CD4-positive, alpha-beta T cell treated with Interleukin-17A for 4 hours (primary cell): ENCODE data around the gene ALPK1.
"Not testable (repeated sequence)": the region's sequence is repeated elsewhere in the genome, so short reads cannot be mapped to it uniquely, and the experiment has no call there.

Experiments used
- DNase-seq: peaks from one replicate; pipeline ENCODE4 v3.0.0-alpha.2; 2020; ENCODE audit warnings: mixed read lengths

The ALPK1 gene

DNA sequence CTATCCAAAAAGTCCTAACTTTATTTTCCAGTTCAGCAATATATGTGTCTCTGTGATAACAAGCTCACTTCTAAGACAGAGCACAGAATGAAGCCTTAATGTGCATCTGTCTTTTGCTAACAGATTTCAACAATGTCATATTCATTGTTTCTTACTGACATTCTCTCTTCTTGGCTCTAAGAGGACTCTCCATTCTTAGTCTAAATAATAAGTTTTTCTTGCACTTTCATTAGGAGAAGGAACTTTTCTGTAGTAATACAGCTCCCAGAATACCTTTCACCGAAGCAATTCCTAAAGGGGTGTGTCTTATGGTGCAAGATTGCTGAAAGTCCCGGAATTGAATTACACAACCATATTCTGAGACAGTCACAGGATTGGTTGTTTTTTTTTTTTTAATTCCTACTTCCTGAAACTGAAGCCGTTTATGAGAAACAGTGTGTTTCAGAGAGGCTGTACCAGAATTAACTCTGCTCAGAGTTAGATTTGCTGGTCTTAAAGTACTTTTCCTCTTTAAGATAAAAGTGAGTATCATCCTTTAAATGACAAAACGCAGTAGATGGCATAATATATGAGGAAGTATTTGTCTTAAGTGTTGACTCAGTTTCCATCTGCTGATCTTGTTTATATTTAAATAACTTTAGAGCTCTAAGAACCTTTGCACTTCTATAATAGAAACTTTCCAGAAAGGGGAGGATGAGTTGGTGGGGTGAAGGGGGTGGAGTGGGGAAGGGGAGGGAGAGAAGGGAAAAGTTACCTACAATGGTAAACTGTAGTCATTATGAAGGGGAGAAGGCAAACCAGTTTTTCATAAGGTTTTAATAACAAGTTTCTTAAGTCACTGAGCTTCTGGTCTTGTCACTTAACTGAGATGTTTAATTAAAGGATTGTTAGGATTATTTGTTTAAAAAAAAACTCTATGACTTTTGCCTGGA, at the start of gene ALPK1:
ALPK1 (plus strand) TSS at position 421 of the 932 bp plus-strand sequence.
- DNase-seq = no peak

DNA sequence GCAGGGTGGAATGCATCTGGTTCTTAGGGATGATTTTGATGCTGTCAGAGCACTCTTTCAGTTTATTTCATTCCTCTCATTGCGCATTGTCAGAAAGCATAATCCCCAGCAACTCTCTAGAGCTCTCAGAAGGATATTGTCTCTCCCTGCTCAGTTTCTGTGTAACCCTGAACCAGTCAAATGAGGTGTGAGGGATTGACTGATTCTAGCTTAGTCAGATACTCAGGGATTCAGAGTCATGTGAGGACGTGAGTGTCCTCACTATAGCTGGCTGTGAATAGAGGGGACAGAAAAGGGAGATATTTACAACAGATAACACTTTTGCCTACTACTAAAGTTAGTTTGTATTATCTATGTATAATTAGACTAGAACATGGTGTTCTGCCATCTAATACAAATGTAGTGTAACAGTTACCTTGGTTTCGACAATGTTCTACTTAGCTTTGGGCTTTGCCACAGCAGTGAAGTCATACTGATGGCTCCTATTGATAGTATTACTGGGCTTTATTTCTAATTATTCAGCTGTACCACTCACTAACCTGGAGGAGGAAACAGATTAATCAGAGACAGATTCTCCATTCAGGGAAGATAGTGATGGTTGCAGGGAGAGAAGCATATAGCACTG, 46.0 kb upstream of the ALPK1 start:
- DNase-seq = no peak

DNA sequence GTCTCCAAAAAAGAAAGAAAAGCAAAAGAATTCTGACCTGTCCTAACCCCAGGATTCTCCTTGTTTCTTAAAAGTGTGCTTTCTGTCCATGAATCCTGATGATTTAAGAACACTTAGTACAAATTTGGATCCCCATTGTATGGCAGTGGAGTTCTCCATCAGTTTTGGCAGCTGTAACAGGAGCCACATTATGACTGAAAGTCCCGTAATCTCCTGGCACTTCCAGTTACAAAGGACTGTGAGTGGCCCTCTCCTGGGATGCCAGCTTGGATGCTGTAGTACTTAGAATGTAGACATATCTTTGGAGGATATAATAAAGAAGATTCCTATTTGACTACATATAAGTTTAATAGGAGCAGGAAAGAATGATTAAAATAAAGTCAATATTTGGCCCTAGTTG, 44.9 kb upstream of the ALPK1 start:
- no peak for DNase-seq

DNA sequence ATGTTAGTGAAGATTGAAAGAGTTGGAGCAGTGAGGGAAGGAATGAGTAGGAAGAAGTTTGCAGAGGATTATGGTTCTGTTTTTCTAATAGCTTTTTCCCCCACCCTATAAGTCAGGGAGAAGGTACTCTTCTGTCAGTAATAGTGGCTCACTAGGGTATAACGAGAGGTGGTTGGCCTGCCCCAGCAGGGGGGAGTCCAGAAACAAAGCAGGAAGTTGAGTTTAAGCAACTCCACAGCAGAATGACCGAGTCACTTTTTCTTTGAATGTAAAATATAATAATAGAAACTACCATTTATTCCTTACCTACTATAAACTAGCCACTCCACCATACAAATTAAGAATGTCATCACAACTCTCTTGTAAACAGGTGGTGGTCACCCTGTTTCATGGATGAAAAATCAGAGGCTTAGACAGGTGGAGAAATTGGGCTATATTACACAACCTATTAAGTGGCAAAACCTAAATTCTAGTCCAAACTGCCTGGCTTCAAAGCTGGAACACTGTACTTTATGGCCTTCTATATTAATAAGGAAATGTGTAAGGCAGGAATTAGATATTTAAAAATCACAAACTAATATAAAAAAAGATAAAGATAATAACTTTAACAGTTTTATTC, 43.7 kb upstream of the ALPK1 start:
- no peak for DNase-seq

DNA sequence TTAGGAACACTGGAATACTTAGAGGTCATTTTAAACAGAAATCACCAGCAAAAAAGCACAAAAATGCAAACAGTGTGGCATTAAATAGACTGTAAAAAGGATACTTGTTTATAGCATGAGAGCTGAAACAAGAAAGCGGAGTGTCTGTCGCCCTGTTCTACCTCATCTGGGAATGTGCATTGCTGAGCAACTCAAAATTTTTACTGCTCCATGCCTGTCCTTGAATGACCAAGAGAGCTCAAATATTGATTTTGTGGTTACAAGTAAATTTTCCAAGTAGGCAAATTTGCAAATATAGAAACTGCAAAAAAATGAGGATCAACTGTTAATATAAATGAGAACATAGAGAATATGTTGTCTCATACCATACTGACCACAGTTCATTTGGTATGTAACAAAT, 40.1 kb upstream of the ALPK1 start:
- no peak for DNase-seq

DNA sequence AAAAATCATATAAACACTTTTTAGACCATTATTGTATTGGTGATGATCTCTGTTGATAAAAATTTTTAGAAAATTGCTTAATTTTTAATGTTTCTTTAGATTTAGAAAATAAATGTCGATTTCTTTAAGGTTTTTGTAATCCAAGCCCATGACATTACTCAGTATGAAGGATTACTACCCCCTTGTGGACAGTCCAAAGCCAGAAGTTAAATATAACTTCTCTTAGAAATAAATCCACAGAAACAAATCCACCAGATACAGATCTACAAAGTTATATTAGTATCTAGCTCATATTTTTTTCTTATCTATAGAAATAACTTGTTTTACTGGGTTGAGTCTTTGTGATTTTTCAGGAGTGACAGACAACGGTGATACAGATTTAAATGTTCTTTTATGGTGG, 30.3 kb upstream of the ALPK1 start:
- no peak for DNase-seq

DNA sequence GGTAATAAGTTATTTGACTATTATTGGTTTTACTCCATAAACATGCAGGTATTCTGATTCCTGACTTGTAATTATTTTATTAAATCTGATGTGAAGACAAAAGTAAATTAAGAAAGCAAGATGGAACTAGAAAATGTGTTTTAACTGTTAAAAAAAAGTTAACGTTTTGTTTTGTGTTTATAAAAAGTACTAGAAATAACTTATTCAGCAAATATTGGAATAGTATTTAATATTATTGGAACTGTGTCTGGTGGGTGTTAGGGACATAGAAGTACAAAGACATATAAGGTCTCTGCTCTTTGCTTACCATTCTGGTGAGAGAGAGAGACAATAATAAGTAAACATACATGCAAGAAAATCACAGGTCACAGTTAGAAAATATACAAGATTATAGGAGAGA, 27.1 kb upstream of the ALPK1 start:
- DNase-seq = no peak

DNA sequence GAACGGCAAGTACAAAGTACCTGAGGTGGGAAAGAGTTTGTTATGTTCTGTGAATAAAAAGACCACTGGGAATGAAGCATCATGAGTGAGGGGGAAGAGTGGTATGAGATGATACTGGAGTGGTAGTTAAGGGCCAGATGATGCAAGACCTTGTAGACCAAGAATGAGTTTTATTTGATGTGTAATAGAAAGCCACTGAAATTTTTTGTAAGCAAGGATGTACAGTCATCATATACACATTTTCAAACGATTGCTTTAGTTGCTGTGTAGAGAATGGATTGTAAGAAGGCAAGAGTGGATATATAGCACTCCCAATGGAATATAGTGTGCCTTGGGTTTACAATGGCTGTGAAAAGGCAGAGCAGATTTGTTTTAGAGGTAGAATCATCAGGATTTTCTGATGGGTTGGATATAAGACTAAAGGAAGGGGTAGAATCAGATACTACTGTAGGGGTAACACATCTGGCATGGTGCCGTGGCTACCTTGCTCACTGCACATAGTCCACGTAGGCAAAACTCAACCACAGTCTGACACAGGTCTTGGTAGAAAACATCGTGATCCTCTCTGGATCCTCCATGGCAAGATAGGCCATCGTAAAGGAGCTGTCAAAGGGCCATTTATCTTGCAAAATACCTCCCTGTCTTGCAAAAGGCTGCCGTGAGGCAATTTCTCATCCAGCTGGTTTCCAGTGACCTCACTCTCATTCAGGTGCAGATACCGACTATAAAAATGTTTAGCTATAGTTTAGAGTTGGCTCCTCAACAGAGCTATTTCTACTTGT, 26.3 kb upstream of the ALPK1 start:
- no peak for DNase-seq

DNA sequence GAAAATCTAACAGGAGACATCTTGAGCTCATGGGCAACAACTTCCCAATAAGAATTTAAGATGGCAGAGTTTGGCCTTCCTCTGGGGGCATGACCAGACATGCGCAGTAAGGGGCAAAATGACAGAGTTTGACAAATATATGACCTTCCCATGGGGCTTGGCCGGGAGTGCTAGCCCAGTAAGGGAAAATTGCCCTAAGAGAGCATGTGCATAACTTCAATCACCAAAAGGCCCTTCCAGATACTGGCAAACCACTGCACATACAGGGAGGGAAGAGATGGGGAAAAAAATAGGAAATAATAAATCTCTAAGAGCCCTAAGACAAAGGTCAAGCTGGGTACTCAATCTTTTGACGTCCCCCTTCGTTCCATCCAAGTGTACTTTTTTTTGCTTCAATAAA, 24.9 kb upstream of the ALPK1 start:
- no peak for DNase-seq

DNA sequence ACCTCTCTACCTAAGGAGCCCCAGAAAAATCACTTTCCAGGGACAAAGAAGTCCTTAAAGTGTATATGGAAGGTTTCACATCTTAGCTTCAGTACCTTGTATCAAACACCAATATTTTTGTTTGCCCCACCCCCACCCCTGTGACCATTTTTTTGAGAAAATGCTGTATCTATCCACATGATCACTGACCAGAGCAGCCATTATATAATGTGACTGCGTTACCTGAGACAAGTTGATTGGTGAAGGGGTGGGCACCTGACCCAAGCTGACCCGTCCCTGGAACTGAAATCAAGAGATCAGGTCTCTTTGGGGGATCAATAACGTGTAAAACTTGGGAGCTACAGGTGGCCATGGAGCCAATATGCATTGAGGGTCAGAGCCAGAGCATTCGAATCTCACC, 22.2 kb upstream of the ALPK1 start:
- no peak for DNase-seq

DNA sequence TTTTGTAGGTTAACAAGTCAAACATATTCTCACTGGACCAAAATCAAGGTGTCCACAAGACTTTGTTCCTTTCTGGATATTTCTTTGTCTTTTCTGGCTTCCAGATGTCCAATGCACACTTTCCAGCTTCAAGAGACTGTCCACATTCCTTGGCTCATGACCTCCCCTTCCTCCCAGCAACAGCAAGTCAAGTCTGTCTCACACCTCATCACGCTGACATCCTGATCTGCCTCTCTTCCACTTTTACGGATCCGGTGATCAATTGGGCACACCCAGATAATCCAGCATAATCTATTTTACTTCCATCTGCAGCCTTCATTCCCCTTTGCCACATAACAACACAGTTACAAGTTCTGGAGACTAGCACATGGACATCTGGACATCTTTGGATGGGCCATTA, 21.1 kb upstream of the ALPK1 start:
- no peak for DNase-seq

DNA sequence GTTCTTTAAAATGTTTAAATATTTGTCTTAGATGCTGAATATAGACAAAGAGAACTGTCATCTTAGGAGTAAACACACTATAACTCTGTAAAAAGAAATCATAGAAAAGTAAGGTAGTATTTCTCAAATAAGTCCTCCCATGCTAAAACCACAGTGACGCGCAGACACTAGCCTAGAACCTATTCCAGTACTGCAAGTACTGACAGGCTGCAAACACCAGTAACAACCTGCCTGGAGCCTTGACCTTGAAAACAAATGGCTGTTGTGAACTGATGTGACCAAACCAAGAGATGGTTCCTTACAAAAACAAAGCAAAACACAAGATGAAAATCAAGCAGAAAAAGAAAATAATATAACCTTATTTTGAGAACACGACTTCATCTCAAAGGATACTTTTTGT, 19.9 kb upstream of the ALPK1 start:
- no peak for DNase-seq

DNA sequence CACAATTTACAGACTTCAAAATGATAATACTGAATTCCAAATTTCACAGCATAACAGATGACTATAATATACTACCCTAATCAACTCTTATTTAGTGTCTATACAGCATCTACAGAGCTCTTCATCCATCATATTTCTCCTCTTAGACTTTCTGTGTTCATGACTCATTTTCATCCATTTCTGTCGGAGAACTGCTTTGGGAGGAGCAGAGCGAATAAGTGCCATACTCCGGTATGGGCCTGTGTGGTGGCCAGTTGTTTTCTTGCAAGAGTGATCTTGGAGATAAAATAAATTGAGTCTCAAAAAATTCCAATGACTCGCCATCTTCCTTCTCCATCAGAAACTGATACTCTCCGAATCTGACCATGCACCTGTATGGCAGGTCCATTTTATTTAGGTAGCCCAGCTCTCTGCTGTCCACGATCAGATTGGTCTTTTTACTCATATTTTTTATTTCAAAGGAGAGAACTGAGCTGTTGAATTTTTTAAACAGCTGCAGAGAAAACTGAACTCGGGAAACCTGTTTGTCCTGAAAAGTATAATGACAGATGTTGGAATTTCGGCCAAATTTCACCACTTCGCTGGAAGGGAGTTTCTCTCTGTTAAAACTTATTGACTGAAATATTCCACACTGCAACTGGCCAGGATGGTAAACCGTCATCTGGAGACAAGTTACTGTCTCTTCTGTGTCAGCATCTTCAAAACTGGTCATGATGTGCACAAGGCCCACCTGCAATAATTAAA, 19.3 kb upstream of the ALPK1 start:
- no peak for DNase-seq

DNA sequence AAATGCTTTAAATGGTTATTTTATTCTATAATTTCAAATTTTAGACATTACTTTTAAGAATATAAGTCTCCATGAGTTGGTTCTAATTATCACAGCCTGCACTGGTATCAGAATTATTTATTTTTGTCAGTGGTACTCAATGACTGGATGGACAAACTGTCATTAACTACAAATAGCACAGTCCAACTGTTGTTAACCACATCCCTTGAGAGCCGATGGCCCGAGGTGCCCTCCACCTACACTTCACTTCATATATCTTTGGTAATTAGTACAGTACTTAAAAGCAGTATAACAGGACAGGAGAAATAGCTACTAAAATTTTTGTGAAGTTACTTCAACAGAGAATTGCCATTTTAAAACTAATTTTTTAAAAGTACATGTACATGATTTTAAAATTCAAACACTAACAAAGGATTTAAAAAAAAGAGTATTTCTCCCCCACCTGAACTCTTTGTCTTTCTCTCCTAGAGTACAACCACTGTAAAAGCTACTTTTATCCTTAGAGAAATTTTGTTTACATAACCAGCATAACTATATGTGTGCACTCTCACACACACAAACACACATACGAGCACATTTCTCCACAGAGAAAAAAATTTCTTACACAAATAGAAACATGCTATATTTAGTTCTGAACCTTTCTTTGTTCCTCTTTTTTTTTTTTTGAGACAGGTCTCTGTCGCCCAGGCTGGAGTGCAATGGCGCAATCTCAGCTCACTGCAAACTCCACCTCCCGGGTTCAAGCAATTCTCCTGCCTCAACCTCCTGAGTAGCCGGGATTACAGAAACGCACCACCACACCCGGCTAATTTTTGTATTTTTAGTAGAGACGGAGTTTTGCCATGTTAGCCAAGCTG, 17.9 kb upstream of the ALPK1 start:
- no peak for DNase-seq

DNA sequence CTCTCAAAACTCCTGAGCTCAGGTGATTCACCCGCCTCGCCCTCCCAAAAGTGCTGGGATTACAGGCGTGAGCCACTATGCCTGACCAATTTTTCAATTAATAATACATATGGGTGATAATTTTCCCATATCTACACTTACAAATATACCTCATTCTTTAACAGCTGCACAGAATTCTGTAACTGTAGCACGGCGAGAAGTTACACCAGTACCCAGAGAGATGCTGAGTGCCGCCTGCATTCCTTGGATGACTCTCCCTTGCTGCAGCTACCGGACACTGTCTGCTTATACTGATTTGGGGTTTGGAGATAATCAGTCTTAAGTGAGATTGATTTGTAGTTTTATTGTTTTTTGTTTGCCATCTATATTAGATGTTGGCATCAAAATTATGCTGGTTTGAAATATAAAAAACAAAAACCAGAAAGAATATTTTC, 17.3 kb upstream of the ALPK1 start:
- no peak for DNase-seq

DNA sequence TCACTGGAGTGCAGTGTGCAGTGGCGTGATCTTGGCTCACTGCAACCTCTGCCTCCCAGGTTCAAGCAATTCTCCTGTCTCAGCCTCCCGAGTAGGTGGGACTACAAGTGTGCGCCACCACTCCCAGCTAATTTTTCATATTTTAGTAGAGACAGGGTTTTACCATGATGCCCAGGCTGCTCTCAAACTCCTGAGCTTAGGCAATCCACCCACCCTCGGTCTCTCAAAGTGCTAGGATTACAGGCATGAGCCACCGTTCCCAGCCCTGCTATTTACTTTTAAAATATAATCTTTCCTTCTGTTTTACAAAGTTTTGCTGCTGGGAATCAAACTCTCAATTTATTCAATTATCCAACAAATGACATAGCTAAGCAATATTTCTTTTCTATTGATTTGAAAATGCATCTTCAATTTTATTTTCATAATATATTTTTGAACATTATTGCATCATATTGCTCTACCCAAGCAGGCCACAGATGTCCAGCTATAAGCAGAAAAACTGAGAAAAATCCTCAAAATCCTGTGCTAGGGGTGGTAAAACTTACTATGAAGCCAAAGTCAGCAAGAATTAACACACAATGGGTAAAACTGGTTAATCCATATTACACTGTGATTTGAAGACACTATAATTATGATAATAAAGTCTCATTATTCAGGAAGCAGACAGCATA, 16.6 kb upstream of the ALPK1 start:
- no peak for DNase-seq

DNA sequence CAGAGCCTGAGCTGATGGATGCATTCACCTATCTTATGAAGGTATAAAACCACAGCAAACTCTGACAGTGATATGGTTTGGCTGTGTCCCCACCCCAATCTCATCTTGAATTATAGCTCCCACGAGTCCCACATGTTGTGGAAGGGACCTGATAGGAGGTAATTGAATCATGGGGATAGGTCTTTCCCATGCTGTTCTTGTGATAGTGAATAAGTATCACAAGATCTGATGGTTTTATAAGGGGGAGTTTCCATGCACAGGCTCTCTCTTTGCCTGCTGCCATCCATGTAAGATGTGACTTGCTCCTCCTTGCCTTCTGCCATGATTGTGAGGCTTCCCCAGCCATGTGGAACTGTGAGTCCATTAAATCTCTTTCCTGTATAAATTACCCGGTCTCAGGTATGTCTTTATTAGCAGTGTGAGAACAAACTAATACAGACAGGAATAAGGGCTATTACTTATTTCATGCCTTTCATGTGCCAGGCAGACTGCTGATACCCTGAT, 15.2 kb upstream of the ALPK1 start:
- DNase-seq = not testable (repeated sequence)

DNA sequence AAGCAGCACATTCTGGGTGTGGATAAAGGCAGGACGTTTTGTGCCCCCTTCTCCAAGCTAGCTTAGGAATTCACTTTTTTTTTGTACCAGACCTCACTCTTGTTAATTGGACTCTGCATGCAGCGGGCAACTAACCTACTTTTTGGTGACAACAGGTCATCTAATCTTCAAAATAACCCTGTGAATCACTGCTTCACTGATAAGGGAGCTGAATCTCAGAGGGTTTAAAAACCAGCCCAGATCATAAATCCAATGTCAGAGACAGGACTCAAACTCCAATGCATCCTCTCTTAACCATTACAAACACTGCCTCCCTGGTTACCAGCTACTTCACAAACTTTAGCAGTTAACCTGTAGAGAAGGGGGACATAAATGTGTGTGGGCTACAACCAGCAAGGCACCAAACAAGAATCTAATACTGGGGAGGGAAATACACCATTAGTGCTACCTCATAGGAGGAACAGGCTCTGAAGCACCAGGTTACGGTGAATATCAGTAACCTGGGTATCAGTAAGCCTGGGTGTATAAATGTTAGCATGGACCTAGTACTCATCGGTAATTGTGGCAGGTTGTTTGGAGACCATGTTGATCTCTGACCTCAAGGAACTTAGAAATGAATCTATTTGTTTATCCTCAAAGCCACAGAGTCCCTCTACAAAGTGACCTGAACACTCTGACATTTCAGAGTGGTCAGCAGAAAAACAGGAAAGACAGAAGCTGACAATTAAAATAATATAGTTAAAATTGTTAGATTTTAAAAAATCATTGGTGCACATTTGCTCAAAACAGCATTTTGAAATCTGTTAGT, 14.1 kb upstream of the ALPK1 start:
- no peak for DNase-seq

DNA sequence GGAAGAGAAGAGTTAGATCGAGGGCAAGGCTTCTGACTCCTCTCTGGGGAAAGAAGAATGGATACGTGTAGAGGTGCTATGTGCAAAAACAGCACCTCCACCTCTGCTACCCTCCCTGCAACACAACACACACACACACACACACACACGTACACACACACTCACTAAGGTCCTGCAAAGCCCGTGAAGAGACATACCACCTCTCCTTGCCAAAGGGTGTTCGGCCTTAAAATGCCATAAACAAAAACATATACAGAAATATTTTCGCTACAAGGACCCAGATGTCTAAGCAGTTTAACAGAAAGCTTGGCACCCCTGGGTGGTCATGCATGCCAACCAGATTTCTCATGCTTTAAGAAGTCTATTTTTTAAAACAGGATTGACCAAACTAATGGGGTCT, 13.0 kb upstream of the ALPK1 start:
- peak; percentile 26 for DNase-seq
